H1 (cell line): ENCODE data around the gene SPACA4. TPM values are rescaled to one million over a fixed set of nuclear protein-coding genes. Genes with fewer than 3 reads are reported as not detected.

Experiments used
- CTCF ChIA-PET: fragments of 300-600 bp; sonication (Branson Sonifier 250); formaldehyde crosslinking; loops from one replicate; lab custom pipeline; 2021; ENCODE audit not compliant: partially characterized antibody; lab: Charles Lee
- POLR2A ChIA-PET: fragments of 300-600 bp; sonication (Branson Sonifier 250); formaldehyde crosslinking; loops from one replicate; lab custom pipeline; 2021; ENCODE audit warnings: inconsistent platforms; ENCODE audit not compliant: partially characterized antibody; lab: Charles Lee
- DNase-seq, 2 experiments: peaks; one replicate each; pipeline versions ENCODE4 v3.0.0 to v3.0.0-alpha.2; 2010 to 2022; ENCODE audit warnings: low spot score in 2 of 2, low read depth in 1 of 2, mixed read lengths in 1 of 2
- FAIRE-seq: peaks from 2 replicates; lab custom pipeline; 2011; peaks lifted over from hg19 to GRCh38; lab: Jason Lieb, UNC
- H2AFZ ChIP-seq: 2 replicates; pipeline ENCODE4 v1.8.1; 2012; ENCODE audit warnings: low read length, inconsistent platforms
- H2AK5ac ChIP-seq: 2 replicates; pipeline ENCODE4 v1.6.1; 2013; ENCODE audit warnings: low read depth, low read length
- H2BK120ac ChIP-seq: replicated peaks from 2 replicates; pipeline ENCODE3; 2013; ENCODE audit warnings: low read depth, low read length, inconsistent platforms
- H2BK12ac ChIP-seq: 2 replicates; pipeline ENCODE4 v1.6.1; 2013; ENCODE audit warnings: low read depth, low read length
- H2BK15ac ChIP-seq: 2 replicates; pipeline ENCODE4 v1.6.1; 2013; ENCODE audit warnings: low read length
- H2BK20ac ChIP-seq: 2 replicates; pipeline ENCODE4 v1.6.1; 2013; ENCODE audit warnings: low read length
- H2BK5ac ChIP-seq: 2 replicates; pipeline ENCODE4 v1.6.1; 2013; ENCODE audit warnings: low read depth, low read length
- H3K14ac ChIP-seq: 2 replicates; pipeline ENCODE4 v1.6.1; 2013; ENCODE audit warnings: inconsistent platforms; ENCODE audit not compliant: insufficient read length
- H3K18ac ChIP-seq: 2 replicates; pipeline ENCODE4 v1.6.1; 2013; ENCODE audit warnings: low read length; ENCODE audit errors: extremely low read depth
- H3K23ac ChIP-seq: 2 replicates; pipeline ENCODE4 v1.6.1; 2013; ENCODE audit warnings: inconsistent platforms; ENCODE audit not compliant: insufficient read length
- H3K23me2 ChIP-seq: 2 replicates; pipeline ENCODE4 v1.6.1; 2013; ENCODE audit warnings: low read depth, low read length
- H3K27ac ChIP-seq: 2 replicates; pipeline ENCODE4 v1.6.1; 2011; ENCODE audit warnings: low read depth, low read length, inconsistent platforms
- H3K27me3 ChIP-seq, 4 experiments: replicated peaks in 1 of 4; 1 replicate in 1 of 4; 2 replicates in 3 of 4; pipeline versions ENCODE4 v1.6.1 to v1.8.1; 2011 to 2013; ENCODE audit warnings: low read length in 3 of 4, mild to moderate bottlenecking in 3 of 4, inconsistent platforms in 2 of 4, mixed read lengths in 2 of 4, moderate library complexity in 1 of 4; ENCODE audit not compliant: control insufficient read depth in 3 of 4, insufficient read depth in 3 of 4; ENCODE audit errors: extremely low read depth in 1 of 4
- H3K36me3 ChIP-seq, 4 experiments: 2 replicates each; pipeline versions ENCODE4 v1.6.1 to v1.8.1; 2011 to 2013; ENCODE audit warnings: mild to moderate bottlenecking in 4 of 4, low read length in 3 of 4, moderate library complexity in 2 of 4, control low read depth in 1 of 4, inconsistent platforms in 1 of 4; ENCODE audit not compliant: insufficient read depth in 4 of 4, control insufficient read depth in 2 of 4
- H3K4ac ChIP-seq: replicated peaks from 2 replicates; pipeline ENCODE3; 2013; ENCODE audit warnings: low read length, low read depth, mixed read lengths, inconsistent platforms; ENCODE audit not compliant: insufficient read length
- H3K4me1 ChIP-seq, 4 experiments: replicated peaks in 1 of 4; 1 replicate in 1 of 4; 2 replicates in 3 of 4; pipeline versions ENCODE4 v1.6.1 to v1.8.1; 2011 to 2013; ENCODE audit warnings: low read length in 3 of 4, inconsistent platforms in 2 of 4, mixed read lengths in 1 of 4; ENCODE audit not compliant: insufficient read depth in 4 of 4, control insufficient read depth in 3 of 4
- H3K4me2 ChIP-seq, 2 experiments: 2 replicates each; pipeline versions ENCODE4 v1.6.1 to v1.8.1; 2011 to 2013; ENCODE audit warnings: low read depth in 2 of 2, low read length in 2 of 2, control low read depth in 1 of 2, inconsistent platforms in 1 of 2, mild to moderate bottlenecking in 1 of 2; ENCODE audit not compliant: insufficient read depth in 1 of 2
- H3K4me3 ChIP-seq, 4 experiments: fragments of 200-600, 300-600 bp in 1 of 4; sonication (generic), shearing (Covaris generic), sonication (Bioruptor Twin) in 1 of 4; 2 replicates each; pipeline versions ENCODE4 v1.5.1 to v1.8.1; 2011 to 2016; ENCODE audit warnings: low read length in 4 of 4, low read depth in 3 of 4, control low read depth in 2 of 4, inconsistent platforms in 2 of 4, mild to moderate bottlenecking in 2 of 4, mixed read lengths in 1 of 4, moderate library complexity in 1 of 4; ENCODE audit not compliant: insufficient read depth in 2 of 4; ENCODE audit errors: extremely low read depth in 1 of 4
- H3K56ac ChIP-seq: replicated peaks from 2 replicates; pipeline ENCODE3; 2013; ENCODE audit warnings: low read depth, mild to moderate bottlenecking, mixed read lengths, low read length, inconsistent platforms; ENCODE audit not compliant: insufficient read length
- H3K79me1 ChIP-seq: 2 replicates; pipeline ENCODE4 v1.6.1; 2013; ENCODE audit warnings: low read depth, low read length, control low read depth
- H3K79me2 ChIP-seq, 2 experiments: 2 replicates each; pipeline versions ENCODE4 v1.6.1 to v1.8.1; 2012 to 2013; ENCODE audit warnings: low read length in 2 of 2, mild to moderate bottlenecking in 2 of 2, inconsistent platforms in 1 of 2; ENCODE audit not compliant: insufficient read depth in 2 of 2, control insufficient read depth in 1 of 2
- H3K9ac ChIP-seq, 4 experiments: replicated peaks in 1 of 4; 1 replicate in 1 of 4; 2 replicates in 3 of 4; pipeline versions ENCODE4 v1.6.1 to v1.8.1; 2011 to 2013; ENCODE audit warnings: low read depth in 3 of 4, low read length in 3 of 4, control low read depth in 2 of 4, mild to moderate bottlenecking in 2 of 4, moderate library complexity in 2 of 4, inconsistent platforms in 1 of 4; ENCODE audit errors: extremely low read depth in 1 of 4
- H3K9me3 ChIP-seq, 2 experiments: 2 replicates each; pipeline versions ENCODE4 v1.6.1 to v1.8.1; 2012 to 2013; ENCODE audit warnings: mild to moderate bottlenecking in 2 of 2, moderate library complexity in 2 of 2, control low read depth in 1 of 2, inconsistent platforms in 1 of 2, low read depth in 1 of 2, low read length in 1 of 2, mixed read lengths in 1 of 2; ENCODE audit not compliant: insufficient read depth in 2 of 2
- H4K20me1 ChIP-seq, 2 experiments: replicated peaks in 1 of 2; 2 replicates each; pipeline versions ENCODE3 to v1.8.1; 2011 to 2013; ENCODE audit warnings: inconsistent platforms in 2 of 2, low read length in 2 of 2, mild to moderate bottlenecking in 1 of 2; ENCODE audit not compliant: insufficient read depth in 2 of 2, control insufficient read depth in 1 of 2
- H4K5ac ChIP-seq: 2 replicates; pipeline ENCODE4 v1.6.1; 2013; ENCODE audit warnings: low read length, low read depth, mixed read lengths, inconsistent platforms; ENCODE audit not compliant: insufficient read length
- H4K8ac ChIP-seq: 2 replicates; pipeline ENCODE4 v1.8.0; 2013; ENCODE audit warnings: mild to moderate bottlenecking, moderate library complexity, low read length, inconsistent platforms; ENCODE audit not compliant: insufficient read depth; ENCODE audit errors: extremely low read depth
- H4K91ac ChIP-seq: replicated peaks from 2 replicates; pipeline ENCODE3; 2013; ENCODE audit warnings: low read length, mixed read lengths, inconsistent platforms; ENCODE audit not compliant: insufficient read length
- ATF2 ChIP-seq: IDR thresholded peaks from 2 replicates; pipeline ENCODE4 v1.6.1; 2012; ENCODE audit warnings: low read length, inconsistent platforms
- BRCA1 ChIP-seq: IDR thresholded peaks from 2 replicates; pipeline ENCODE4 v1.6.1; 2012; ENCODE audit warnings: low read depth, low read length, improper control_type of control experiment
- CTBP2 ChIP-seq: IDR thresholded peaks from 2 replicates; pipeline ENCODE4 v1.7.0; 2011; ENCODE audit warnings: borderline replicate concordance, mild to moderate bottlenecking, moderate library complexity, mixed read lengths, low read length; ENCODE audit not compliant: insufficient read depth, insufficient read length
- KDM4A ChIP-seq: IDR thresholded peaks from one replicate; pipeline ENCODE4 v1.7.1; 2012; ENCODE audit warnings: low read depth, mild to moderate bottlenecking, moderate library complexity, low read length, inconsistent platforms; ENCODE audit not compliant: severe bottlenecking
- MAFK ChIP-seq: IDR thresholded peaks from 2 replicates; pipeline ENCODE4 v1.6.1; 2012; ENCODE audit warnings: low read depth, mild to moderate bottlenecking, improper control_type of control experiment, low read length
- RAD21 ChIP-seq, 2 experiments: IDR thresholded peaks in 1 of 2; conservative IDR thresholded peaks in 1 of 2; 2 replicates each; pipeline ENCODE4 v1.6.1; 2011; ENCODE audit warnings: low read depth in 2 of 2, low read length in 2 of 2, improper control_type of control experiment in 1 of 2, inconsistent platforms in 1 of 2, mild to moderate bottlenecking in 1 of 2, moderate library complexity in 1 of 2
- RXRA ChIP-seq: IDR thresholded peaks from 2 replicates; pipeline ENCODE4 v1.6.1; 2011; ENCODE audit warnings: low read depth, mild to moderate bottlenecking, low read length, moderate library complexity; ENCODE audit not compliant: insufficient read depth
- TEAD4 ChIP-seq: IDR thresholded peaks from 2 replicates; pipeline ENCODE4 v1.6.1; 2012; ENCODE audit warnings: low read depth, low read length, inconsistent platforms, mixed read lengths
- USF2 ChIP-seq: IDR thresholded peaks from 2 replicates; pipeline ENCODE4 v1.6.1; 2011; ENCODE audit warnings: low read length, improper control_type of control experiment
- WGBS, 2 experiments: shearing (Covaris generic) in 1 of 2; methylation state at CpG; one replicate each; pipeline versions ENCODE4 v1.1.6 to v1.1.7; 2013 to 2015; ENCODE audit warnings: low lambda C conversion rate in 2 of 2, mixed read lengths in 2 of 2, inconsistent platforms in 1 of 2, low coverage in 1 of 2, missing lambda C conversion rate in 1 of 2; ENCODE audit not compliant: insufficient replicate concordance in 2 of 2, insufficient coverage in 1 of 2, insufficient read length in 1 of 2; ENCODE audit errors: extremely low coverage in 1 of 2, missing lambda C conversion rate in 1 of 2; 5-methylcytosine and 5-hydroxymethylcytosine counted together
- polyA plus RNA-seq, 7 experiments: library from polyadenylated mRNA; depleted of rRNA in 3 of 7; stranded (reverse) in 5 of 7; unstranded in 2 of 7; fragments of >200 nt in 5 of 7; fragments of 200-250 nt in 2 of 7; gene quantifications; 1 replicate in 5 of 7; 2 replicates in 1 of 7; 4 replicates in 1 of 7; pipeline versions ENCODE4 v1.2.1 to v1.2.3, GENCODE V29; 2011 to 2013; ENCODE audit warnings: missing spikeins in 2 of 7, mixed read lengths in 2 of 7
- total RNA-seq: library from RNA; stranded (reverse); fragmentation: NEBNext Ultra II Directional; extraction: Animal tissue kit (Norgen Biotek cat#: 25700); gene quantifications from 2 replicates; pipeline ENCODE4 v1.2.1, GENCODE V29; 2021

SPACA4 gene
- total and polyA plus RNA-seq, 2 of the 8 experiments (the other 6 are each of a cell fraction or from before 2014, with no cell fraction given), result not detected

- no peak overlapping the region for H3K4me3 ChIP-seq
- H3K18ac ChIP-seq, result no peak overlapping the region
- no peak overlapping the region for H3K9ac ChIP-seq
- no peak overlapping the region for H3K27ac ChIP-seq
- no peak overlapping the region for H2BK15ac ChIP-seq
- no peaks in the 10 kb centered on the region for H3K79me1 ChIP-seq
- no peak overlapping the region for H4K8ac ChIP-seq
- H4K5ac ChIP-seq, result no peak overlapping the region
- H3K4ac ChIP-seq, result no peak overlapping the region
- TF ChIP-seq ATF2 (no peak), KDM4A (no peak), USF2 (no peak), BRCA1 (no peak), RXRA (no peak), TEAD4 (no peak), RAD21 (IDR thresholded peaks at IDR 0.05 in 1 of 2, conservative IDR thresholded peaks at IDR 0.05 in 1 of 2; ENCODE audit: low read depth in 2 of 2, low read length in 2 of 2) (no peak), MAFK (no peak), CTBP2 (no peak)
- H2BK5ac ChIP-seq, result no peak overlapping the region
- WGBS, 2 experiments, result 92% methylated on average over 7 of the region's 7 CpGs; no CpG with 5 or more reads in 1 of the 2 experiments
- no peaks in the 10 kb centered on the region for H3K36me3 ChIP-seq
- H3K27me3 ChIP-seq, result no peaks in the 10 kb centered on the region; a peak in 1 of 7 replicates
- no peak overlapping the region for H2AFZ ChIP-seq
- no peaks in the 10 kb centered on the region for H4K20me1 ChIP-seq
- no peaks in the 10 kb centered on the region for H3K79me2 ChIP-seq
- H2BK120ac ChIP-seq, result no peak overlapping the region
- CTCF ChIA-PET, result interaction anchor here (1.0 to 1.3 kb wide), 3 partner anchors 11 to 59 kb away, joined by 3 to 6 read pairs (median 3); no protein-coding TSS in a partner anchor
- no peaks in the 10 kb centered on the region for H3K9me3 ChIP-seq
- no peak overlapping the region for H2BK12ac ChIP-seq
- H3K14ac ChIP-seq, result no peak overlapping the region
- no peak for DNase-seq
- H3K56ac ChIP-seq, result no peak overlapping the region
- H2BK20ac ChIP-seq, result no peak overlapping the region
- H3K4me1 ChIP-seq, result peaks cover 0 to 3% (median 0%) of the 10 kb centered on the region in 4 experiments; a peak in 2 of 7 replicates
- H3K23me2 ChIP-seq, result no peaks in the 10 kb centered on the region
- FAIRE-seq, result no peak
- no peak overlapping the region for H4K91ac ChIP-seq
- H3K4me2 ChIP-seq, result no peak overlapping the region
- POLR2A ChIA-PET, result interaction anchor here (1.3 kb wide), 1 partner anchor 9 kb away, joined by 3 read pairs; no protein-coding TSS in a partner anchor
- no peak overlapping the region for H3K23ac ChIP-seq
- H2AK5ac ChIP-seq, result no peak overlapping the region
These were observed 41.5 kb upstream of the SPACA4 start for GRCh38 chr19:48565090-48565489.
